KBM-7 (cell line): ENCODE data around the gene TPD52L2.

Source experiments
- DNase-seq: peaks from one replicate; pipeline ENCODE4 v3.0.0-alpha.2; 2015
- in situ Hi-C: fragments of 300-500 bp; cut with MboI; formaldehyde crosslinking; loops from 2 replicates; pipeline ENCODE4 v1.14.3; 2020; ENCODE audit warnings: low sequenced_read_pairs, low pct_unique_long_range_greater_than_20kb, mixed read lengths

TPD52L2 gene

DNA sequence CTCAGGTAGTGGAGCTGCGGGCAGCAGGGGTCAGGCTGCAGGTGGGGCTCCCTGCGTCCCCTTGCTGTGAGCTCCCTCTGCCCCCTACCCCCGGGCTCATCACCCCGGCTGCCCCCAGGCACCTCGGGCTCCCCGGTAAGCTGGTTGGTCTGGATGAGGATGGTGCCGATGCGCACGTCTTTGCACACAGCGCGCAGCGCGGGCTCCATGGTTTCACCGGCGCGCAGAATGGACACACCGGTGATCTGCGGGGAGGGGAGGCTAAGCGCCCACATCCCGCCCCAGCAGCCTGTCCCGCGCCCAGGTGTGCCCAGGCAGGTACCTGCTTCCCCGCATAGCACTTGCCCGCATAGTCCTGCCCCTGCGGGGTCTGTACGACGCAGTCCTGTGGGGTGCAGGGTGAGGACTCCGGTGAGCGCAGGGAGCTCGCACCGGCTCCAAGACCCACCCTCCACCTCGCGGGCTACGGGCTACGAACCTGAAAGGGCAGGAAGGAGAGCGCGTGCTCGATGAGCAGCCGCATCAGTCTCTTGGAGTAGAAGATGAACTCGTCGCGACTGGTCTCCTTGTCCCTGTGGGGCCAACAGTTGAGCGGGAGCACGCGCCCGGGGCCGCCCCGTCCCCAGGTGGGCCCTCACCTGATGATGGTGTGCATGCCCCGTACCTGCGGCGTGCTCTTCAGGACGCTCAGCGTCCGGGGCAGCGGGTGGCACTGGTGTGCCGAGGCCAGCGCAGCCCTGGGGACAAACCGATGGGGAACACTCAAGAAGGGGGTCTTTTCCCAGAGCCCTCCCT, 75.6 kb downstream of the TPD52L2 start:
- in situ Hi-C loops: no loop called here
- DNase-seq: no peak
